Measurements from ENCODE around the gene NECTIN4. TPM values are rescaled to one million over a fixed set of nuclear protein-coding genes. Genes with fewer than 3 reads are reported as not detected.
"Not testable (repeated sequence)": the region's sequence is repeated elsewhere in the genome, so short reads cannot be mapped to it uniquely, and the experiment has no call there.

NECTIN4 gene
- total RNA-seq, 1 donor from 2014 or later = 0.76 TPM

- DNase-seq (ENCODE audit: extremely low read depth, low read depth, low spot score) = no peak
Observed at GRCh38 chr1:161033751-161034150, 55.6 kb downstream of the NECTIN4 start.

GRCh38 chr1:161032409-161032808, 56.9 kb downstream of the NECTIN4 start:
- no peak for DNase-seq (ENCODE audit: extremely low read depth, low read depth, low spot score)

- no peak for DNase-seq (ENCODE audit: extremely low read depth, low read depth, low spot score)
Observed at GRCh38 chr1:161031874-161032273, 57.5 kb downstream of the NECTIN4 start.

GRCh38 chr1:161029466-161029865, 59.9 kb downstream of the NECTIN4 start:
- DNase-seq (ENCODE audit: extremely low read depth, low read depth, low spot score) = not testable (repeated sequence)

DNA sequence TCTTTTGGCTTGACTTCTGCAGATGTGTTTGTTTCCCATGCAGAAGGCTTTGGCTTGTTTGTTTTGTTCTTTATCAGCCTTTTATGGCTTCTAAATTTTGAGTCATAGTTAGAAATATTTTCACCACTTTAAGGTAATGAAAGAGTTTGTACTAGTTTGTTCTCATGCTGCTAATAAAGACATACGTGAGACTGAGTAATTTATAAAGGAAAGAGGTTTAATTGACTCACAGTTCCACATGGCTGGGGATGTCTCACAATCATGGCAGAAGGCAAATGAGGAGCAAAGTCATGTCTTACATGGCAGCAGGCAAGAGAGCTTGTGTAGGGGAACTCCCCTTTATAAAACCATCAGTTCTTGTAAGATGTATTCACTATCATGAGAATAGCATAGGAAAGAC, 62.4 kb downstream of the NECTIN4 start:
- not testable (repeated sequence) for DNase-seq (ENCODE audit: extremely low read depth, low read depth, low spot score)

GRCh38 chr1:161022432-161022831, 66.9 kb downstream of the NECTIN4 start:
- not testable (repeated sequence) for DNase-seq (ENCODE audit: extremely low read depth, low read depth, low spot score)

DNA sequence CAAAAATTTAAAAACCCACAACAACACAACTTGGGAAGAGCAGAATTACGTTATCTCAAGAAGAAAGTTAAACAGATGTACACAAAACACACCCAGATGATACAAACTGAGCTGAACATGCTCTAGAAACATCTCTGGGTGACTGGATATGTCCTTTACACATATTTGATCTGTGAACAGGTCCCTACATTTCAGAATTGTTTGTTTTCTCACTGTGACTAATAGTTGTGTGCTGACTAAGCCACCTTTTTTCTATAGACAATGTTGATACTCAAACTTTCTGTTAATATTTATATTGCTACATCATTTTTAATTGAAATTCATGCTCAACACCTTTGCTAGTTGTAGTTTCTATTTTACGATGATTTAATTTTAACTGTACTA, 67.4 kb downstream of the NECTIN4 start:
- DNase-seq (ENCODE audit: extremely low read depth, low read depth, low spot score) = no peak

DNA sequence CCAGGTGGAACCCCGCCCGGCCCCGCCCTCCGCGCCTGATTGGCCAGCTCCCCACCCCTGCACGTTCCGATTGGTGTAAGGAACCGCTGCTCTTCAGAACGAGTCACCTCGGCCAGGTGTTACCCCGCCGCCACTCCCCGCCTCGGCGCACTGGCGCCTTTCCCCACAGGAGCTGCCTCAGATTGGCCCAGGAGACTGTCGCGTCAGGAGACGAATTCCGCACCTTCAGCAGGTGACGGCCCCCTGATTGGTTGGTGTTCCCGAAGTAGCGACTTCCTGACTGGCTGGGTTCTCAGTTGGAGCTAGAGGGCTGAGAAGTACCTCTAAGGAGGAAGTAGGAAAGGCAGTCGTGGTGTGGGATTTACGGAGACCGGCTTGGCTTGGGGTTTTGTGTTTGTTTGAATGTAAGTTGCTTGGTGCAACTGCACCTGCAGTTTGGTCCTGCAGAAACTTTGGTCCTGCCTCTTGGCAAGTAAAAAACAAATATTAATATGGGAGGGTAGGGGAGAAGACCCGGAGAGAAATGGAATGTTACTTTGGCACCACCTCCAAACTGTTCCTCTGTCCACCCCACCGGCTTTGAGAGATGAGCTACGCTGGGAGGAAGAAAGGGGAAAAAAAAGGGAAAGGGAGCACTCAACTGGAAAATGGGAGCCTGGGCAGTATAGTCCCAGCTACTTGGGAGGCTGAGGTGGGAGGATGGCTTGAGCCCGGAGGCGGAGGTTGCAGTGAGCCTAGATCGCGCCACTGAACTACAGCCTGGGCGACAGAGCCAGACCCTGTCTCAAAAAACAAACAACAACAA, 68.0 kb downstream of the NECTIN4 start:
- no peak for DNase-seq (ENCODE audit: extremely low read depth, low read depth, low spot score)

Other genes starting within 250 kb of the NECTIN4 start
- gene CD244, start 226.7 kb downstream of the NECTIN4 start, total RNA-seq = not detected in 2 replicates
- not detected in 2 replicates for gene ITLN1, start 204.4 kb downstream of the NECTIN4 start, total RNA-seq
- not detected in 2 replicates for gene ITLN2, start 134.7 kb downstream of the NECTIN4 start, total RNA-seq
- 133 and 134 TPM in 2 replicates for gene F11R, start 68.4 kb downstream of the NECTIN4 start, total RNA-seq
- gene TSTD1, start 50.6 kb downstream of the NECTIN4 start, total RNA-seq = 0.82 and 7.1 TPM in 2 replicates
- gene USF1, start 43.6 kb downstream of the NECTIN4 start, total RNA-seq = 56.8 and 68.4 TPM in 2 replicates
- not detected in 2 replicates for gene ARHGAP30, start 19.7 kb downstream of the NECTIN4 start, total RNA-seq
- 5.3 and 7.2 TPM in 2 replicates for gene KLHDC9, start 8.8 kb upstream of the NECTIN4 start, total RNA-seq
- gene PFDN2, start 28.5 kb upstream of the NECTIN4 start, total RNA-seq = 63.0 and 78.2 TPM in 2 replicates
- 16.4 and 22.6 TPM in 2 replicates for gene NIT1, start 28.5 kb upstream of the NECTIN4 start, total RNA-seq
- gene DEDD, start 43.1 kb upstream of the NECTIN4 start, total RNA-seq = 35.5 and 43.8 TPM in 2 replicates
- 58.5 and 107 TPM in 2 replicates for gene UFC1, start 64.4 kb upstream of the NECTIN4 start, total RNA-seq
- 9.8 and 13.1 TPM in 2 replicates for gene USP21, start 69.9 kb upstream of the NECTIN4 start, total RNA-seq
- gene PPOX, start 76.9 kb upstream of the NECTIN4 start, total RNA-seq = 17.2 and 23.5 TPM in 2 replicates
- gene B4GALT3, start 87.9 kb upstream of the NECTIN4 start, total RNA-seq = 38.4 and 43.5 TPM in 2 replicates
- gene ADAMTS4, start 109.5 kb upstream of the NECTIN4 start, total RNA-seq = 16.6 and 23.8 TPM in 2 replicates
- gene NDUFS2, start 112.8 kb upstream of the NECTIN4 start, total RNA-seq = 113 and 141 TPM in 2 replicates
- 1.7 TPM in 1 of 2 replicates, not detected in the other for gene FCER1G, start 125.7 kb upstream of the NECTIN4 start, total RNA-seq
- gene APOA2, start 134.1 kb upstream of the NECTIN4 start, total RNA-seq = not detected in 2 replicates
- gene TOMM40L, start 136.5 kb upstream of the NECTIN4 start, total RNA-seq = 9.7 and 15.0 TPM in 2 replicates
- gene NR1I3, start 148.6 kb upstream of the NECTIN4 start, total RNA-seq = not detected in 2 replicates
- not detected in 2 replicates for gene PCP4L1, start 169.2 kb upstream of the NECTIN4 start, total RNA-seq
- 3.4 and 4.7 TPM in 2 replicates for gene MPZ, start 220.4 kb upstream of the NECTIN4 start, total RNA-seq
- 69.4 and 92.9 TPM in 2 replicates for gene SDHC, start 224.8 kb upstream of the NECTIN4 start, total RNA-seq

All from glomerular endothelial cell (primary cell).